GM12872 (cell line): ENCODE results near the gene HOXA3.

ENCODE experiments used
- TF ChIP-seq, protein P1 (sequence below): IDR thresholded peaks from 3 replicates; pipeline ENCODE4 v1.5.1; 2011; ENCODE audit warnings: low read depth, mild to moderate bottlenecking, low read length, moderate library complexity; ENCODE audit not compliant: insufficient read depth

Gene HOXA3

GRCh38 chr7:27160546-27161213 is 8.3 kb upstream of the HOXA3 start:
- TF ChIP-seq, protein P1, sequence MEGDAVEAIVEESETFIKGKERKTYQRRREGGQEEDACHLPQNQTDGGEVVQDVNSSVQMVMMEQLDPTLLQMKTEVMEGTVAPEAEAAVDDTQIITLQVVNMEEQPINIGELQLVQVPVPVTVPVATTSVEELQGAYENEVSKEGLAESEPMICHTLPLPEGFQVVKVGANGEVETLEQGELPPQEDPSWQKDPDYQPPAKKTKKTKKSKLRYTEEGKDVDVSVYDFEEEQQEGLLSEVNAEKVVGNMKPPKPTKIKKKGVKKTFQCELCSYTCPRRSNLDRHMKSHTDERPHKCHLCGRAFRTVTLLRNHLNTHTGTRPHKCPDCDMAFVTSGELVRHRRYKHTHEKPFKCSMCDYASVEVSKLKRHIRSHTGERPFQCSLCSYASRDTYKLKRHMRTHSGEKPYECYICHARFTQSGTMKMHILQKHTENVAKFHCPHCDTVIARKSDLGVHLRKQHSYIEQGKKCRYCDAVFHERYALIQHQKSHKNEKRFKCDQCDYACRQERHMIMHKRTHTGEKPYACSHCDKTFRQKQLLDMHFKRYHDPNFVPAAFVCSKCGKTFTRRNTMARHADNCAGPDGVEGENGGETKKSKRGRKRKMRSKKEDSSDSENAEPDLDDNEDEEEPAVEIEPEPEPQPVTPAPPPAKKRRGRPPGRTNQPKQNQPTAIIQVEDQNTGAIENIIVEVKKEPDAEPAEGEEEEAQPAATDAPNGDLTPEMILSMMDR, result peak; percentile 97

GRCh38 chr7:27160145-27160545 is 7.8 kb upstream of the HOXA3 start:
- TF ChIP-seq, protein P1, result no peak

DNA sequence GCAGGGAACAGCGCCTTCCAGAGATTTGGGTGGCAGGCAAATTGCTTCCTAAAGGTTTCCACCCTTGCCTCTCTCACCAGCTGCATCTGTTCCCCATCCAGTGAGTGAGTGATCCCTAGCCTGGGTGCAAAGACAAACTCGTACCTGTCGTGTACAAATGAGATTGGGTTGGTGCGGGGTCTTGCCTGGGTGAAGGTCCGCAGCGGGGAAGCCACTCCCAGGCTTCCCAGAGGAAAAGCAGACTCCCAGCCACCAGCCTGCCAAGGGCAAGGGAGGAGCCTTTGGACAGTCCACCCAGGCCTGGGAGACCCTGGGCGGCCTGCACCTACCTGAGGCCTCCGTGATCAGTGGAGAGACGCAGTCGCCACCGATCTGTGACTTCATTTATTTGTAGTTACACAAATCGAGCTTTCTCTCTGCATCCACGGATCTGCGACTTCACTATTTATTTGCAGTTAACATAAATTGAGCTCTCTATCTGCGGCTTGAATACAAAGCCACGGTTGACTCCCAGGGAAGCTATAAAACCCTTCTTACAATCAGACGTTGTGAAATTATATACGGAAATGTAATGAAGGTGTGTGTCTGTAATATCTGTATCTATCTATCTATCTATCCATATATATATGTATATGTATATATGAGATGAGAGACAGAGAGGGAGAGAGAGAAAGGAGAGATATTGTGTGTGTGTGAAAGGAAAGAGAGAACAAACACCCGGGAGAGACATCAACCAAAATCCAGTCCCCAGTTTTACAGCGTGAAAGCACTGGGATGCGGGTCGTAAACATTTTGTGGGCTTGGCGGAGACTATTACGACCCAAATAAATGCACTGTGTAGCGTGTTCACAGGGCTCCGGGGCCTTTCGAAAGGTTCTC is 7.1 kb upstream of the HOXA3 start:
- TF ChIP-seq, protein P1, result no peak

- TF ChIP-seq, protein P1, result no peak
Observed at GRCh38 chr7:27158436-27159265, 6.3 kb upstream of the HOXA3 start.

DNA sequence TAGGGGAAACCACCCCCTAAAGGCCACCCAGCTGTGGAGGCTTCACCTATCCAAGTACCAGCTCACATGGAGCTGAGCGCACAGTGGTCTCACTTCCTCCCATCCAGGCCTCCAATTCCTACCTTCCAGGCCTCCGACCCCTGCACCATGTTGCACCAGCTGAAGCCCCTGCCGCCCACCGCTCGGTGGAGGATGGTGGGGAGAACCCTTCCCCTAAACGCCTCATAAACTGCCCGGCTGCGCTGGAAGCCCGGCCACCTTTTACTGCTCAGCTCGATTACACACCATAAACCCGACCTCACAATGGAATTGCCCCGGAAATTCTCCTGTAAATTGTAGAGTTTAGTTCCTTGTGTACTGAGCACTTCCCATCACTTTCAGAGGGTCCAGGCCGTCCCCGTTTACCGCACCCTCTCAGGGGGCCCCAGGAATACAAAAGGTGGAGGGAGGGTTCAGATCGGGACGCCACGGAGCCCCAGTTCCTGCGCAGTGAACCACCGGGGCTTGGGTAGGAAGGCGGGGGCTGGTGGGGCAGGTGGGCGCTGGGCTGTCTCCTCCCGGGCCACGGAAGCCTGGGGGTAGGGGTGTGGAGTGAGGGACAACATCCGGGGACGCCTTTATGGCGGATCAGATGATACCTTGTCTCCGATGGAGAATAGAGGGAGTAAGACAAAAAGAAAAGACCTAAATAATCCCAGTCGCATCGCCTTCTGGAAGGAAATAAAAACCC is 5.5 kb upstream of the HOXA3 start:
- TF ChIP-seq, protein P1, result no peak

DNA sequence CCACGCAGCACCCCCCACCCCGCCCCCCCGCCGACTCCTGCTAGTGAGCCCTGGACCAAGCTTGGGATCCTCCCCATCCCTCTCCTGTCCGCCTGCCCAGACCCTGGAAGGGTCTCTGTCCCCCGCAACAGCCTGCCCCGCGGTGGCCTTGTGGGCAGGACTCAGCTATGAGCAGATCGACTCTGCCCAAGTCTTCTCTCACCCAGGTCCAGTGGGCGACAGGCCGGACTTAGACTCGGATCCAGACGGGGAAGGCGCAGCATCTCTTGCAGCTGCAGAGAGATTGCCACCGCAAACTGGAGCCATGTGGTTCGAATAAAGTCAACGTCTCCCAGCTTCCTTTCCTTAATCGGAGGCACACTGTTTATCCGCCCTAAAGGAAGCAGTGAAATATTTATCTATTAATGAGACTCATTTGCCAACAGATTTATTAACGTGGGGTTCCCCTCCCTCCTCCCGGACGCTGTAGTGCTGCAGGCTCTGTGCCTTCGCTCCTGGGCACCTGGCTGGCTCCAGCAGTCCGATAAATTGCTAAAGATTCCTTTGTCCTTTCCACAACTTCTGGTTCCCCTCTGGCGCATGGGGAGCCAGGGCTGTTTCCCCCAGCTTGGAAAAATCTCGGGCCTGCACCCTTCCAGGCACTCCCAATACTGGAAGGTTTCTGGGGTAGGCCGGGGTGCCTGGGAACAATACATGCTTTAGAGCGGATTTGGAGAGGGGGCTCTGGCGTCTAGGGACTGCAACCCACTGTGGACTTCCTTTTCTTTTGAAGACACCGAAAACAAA is 4.7 kb upstream of the HOXA3 start:
- TF ChIP-seq, protein P1, result no peak
